HG02840 (cell line): ENCODE results near the gene DCLRE1C.
A peak's percentile ranks its signal among the peaks of the same experiment; 100 is the strongest.
"Not testable (repeated sequence)": the region's sequence is repeated elsewhere in the genome, so short reads cannot be mapped to it uniquely, and the experiment has no call there.

Experiments used
- ATAC-seq: cut with Tn5 transposase; IDR thresholded peaks from one replicate; pipeline ENCODE4 v1.9.1; 2021; ENCODE audit warnings: mild to moderate bottlenecking, moderate library complexity, moderate number of reproducible peaks; ENCODE audit not compliant: unreplicated experiment, low FRiP score

DCLRE1C gene

DNA sequence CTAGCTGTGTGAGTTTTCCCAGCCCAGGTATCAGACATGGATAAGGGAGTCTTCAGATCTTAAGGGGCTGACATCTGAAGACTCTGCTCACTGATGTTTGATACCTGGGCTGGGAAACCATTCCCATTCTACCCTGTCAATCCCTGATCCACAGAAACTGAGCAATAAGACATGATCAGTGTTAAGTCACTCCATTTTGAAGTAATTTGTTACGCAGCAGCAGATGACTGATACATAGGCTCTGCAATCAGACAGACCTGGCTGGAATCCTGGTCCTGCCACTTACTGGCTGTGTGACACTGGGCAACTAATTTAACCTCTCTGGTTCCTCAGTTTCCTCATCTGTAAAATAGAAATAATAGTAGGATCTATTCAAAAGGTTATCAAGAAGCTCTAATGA lies 6.6 kb downstream of the DCLRE1C start:
- no peak for ATAC-seq

DNA sequence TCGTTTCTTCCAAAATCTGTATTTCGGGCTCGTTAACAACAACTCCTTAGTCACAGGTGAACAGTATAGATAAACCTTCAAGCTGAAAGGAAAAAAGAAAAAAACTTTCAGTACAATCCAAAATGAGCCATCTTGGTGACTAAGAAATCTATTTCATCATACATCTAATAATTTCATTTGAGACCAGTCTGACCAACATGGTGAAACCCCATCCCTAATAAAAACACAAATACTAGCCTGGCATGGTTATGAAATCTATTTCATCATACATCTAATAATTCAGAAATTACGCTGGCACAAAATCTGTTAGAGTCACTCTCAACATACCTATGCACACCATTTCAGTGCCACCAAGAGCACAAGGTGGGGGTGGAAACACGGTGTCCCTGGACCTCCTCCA lies 8.8 kb downstream of the DCLRE1C start:
- ATAC-seq, result no peak

DNA sequence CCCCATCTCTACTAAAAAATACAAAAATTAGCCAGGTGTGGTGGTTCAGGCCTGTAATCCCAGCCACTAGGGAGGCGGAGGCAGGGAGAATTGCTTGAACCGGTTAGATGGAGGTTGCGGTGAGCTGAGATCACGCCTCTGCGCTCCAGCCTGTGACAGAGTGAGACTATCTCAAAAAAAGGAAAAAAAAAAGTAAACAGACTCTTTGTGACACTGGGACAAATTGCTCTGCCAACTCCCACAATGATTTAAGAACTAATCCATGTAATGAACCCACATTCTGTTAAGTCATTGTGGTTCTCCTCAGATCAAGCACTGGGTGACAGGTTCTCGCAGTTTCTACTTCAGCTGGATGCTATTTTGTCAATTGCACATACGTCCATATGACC lies 11.0 kb downstream of the DCLRE1C start:
- not testable (repeated sequence) for ATAC-seq

DNA sequence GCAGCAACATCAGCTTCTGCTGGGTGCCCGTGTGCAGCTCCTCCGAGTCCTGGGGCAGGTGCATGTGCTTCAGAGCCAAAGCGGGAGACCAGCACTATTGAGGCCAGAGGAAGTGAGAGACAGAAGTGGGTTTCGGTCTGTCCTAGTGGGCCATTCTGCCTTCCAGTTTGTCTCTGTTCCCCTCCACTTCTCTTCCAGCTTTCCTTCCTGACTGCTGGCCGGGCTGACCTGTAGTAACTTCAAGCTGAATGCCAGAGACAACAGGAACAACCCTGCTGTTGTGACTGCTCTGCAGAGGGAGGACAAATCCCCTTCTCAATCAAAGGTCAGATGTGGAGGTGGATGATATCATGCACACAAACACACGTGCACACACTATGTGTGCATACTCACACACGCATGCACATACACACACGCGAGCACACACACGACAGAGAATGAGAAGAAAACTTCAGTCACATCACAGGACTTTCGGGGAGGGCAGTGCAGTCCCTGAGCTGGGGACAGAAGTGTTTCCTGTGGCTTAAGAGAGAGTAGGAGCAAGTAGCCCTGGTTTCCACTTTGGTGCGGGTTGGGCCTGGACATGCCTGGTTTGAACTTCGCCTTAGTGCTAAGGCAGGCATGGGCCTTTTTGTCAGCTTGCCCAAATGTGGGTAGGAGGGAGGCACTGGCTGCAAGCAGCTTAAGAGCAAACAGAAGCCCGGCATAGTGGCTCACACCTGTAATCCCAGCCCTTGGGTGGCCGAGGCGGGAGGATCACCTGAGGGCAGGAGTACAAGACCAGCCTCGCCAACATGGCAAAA lies 11.5 kb downstream of the DCLRE1C start:
- peak; percentile 83 for ATAC-seq

DNA sequence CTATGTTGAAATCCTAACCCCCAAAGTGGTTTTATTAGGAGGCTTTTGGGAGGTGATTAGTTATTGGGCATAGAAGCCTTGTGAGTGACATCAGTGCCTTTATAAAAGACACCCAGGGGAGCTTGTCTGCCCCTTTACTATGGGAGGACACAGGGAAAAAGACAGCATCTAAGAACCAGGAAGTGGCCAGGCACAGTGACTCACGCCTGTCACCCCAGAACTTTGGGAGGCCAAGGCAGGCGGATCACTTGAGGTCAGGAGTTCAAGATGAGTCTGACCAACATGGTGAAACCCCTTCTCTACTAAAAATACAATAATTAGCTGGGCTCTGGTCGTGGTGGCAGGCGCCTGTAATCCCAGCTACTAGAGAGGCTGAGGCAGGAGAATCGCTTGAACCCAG lies 14.9 kb downstream of the DCLRE1C start:
- not testable (repeated sequence) for ATAC-seq

DNA sequence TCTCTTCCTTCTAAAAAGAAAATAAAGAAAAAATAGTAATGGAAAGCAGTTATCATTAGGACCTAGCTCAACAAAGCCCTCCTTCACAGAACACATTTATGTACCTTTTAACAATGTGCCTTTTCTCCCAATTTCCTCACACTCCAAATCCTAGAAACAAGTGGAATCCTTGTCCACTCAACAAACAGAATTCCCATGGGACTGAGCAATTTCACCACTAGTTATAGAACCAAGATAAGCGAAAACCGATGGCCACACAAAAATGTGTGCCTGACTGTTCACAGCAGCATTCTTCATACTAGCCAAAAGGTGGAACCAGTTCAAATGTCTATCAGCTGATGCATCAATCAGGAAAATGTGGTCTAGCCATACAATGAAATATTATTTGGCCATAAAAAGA lies 17.3 kb downstream of the DCLRE1C start:
- no peak for ATAC-seq

DNA sequence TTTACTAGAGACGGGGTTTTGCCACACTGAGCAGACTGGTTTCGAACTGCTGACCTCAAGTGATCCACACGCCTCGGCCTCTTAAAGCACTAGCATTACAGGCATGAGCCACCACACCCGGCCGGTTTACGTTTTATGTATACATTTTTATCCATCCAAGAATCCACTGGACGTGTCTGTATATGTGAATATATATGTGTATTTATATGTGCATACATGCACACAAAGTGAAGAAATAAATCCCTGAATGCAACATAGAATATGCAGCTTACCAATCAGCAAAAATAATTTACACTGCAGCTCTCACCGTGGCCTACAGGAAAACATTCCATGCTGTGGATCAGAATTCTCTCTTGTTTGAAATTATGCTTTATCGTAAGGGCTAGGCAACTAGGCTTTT lies 23.3 kb downstream of the DCLRE1C start:
- ATAC-seq, result no peak

DNA sequence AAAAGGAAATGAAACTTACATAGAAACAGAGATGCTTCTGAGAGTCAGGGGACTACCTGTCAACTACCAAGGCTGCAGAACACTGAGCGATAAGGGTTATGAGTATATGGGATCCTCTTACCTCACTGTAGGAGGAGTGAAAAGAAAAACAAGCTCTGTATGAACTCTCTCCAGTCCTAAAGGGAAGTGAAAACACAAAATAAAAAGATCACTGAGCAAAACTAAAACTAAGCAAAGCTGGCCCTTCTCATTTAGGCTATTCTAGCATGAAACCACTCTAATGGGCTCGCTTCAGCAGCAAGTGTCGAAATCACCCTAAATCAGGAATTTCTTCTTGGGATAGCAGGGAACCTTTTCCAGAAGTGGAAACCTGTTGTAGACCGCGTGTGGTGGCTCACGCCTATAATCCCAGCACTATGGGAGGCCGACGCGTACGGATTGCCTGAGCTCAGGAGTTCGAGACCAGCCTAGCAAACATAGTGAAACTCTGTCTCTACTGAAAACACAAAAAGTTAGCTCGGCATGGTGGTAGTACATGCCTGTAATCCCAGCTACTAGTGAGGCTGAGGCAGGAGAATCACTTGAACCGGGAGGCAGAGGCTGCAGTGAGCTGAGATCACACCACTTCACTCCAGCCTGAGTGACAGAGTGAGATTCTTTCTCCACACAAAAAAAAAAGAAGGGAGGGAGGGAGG lies 27.0 kb downstream of the DCLRE1C start:
- peak; percentile 90 for ATAC-seq

DNA sequence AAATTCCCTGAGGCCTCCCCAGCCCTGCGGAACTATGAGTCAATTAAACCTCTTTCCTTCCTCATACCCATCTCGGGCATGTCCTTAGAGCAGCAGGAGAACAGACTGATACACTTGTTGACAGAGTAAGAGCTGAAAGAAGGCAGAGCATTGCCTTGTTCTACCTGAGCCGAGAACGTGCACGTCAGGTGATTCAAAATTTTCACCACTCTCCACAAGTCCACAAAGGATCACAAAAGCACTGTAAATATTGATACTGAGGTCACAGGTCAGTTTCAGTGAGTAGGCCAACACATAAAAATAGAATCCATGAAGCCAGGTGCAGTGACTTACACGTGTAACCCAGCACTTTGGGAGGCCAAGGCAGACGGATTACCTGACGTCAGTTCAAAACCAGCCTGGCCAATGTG lies 27.8 kb downstream of the DCLRE1C start:
- peak; percentile 19 for ATAC-seq

DNA sequence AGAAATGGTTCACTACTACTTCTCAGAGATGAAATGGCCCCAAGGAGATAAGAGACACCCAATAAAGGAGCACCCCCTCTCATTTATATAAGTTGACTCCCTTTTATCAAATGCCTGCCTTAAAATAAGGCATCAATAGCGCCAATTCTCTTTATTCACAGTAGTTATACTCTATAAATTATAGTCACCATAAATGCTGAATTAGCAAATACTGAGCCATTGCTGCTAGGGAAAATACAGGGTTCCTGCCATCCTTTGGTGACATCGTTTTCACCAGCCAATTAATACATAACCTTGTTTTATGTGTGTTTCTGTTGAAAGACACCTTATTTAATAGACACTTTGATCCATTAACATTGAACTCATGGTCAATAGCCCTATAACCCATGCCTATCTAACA lies 28.6 kb downstream of the DCLRE1C start:
- ATAC-seq, result no peak

DNA sequence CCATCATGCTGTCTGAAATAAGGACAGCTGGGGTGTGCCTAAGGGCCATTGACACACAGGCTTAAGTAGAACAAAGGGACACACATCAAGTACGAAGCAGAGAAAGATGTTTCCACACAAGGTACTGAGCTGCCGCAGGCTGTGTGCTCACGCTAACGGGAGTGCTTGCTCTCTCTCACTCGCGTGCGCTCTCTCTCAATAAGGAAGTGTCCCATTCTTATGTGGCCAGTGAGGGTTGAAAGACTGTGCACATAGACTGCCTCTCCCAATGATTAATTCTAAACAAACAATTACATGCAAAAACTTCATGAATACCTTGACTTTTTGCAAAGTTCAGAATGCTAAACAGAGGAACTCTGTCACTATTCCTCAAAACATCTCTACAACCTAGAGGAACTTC lies 29.9 kb downstream of the DCLRE1C start:
- no peak for ATAC-seq

DNA sequence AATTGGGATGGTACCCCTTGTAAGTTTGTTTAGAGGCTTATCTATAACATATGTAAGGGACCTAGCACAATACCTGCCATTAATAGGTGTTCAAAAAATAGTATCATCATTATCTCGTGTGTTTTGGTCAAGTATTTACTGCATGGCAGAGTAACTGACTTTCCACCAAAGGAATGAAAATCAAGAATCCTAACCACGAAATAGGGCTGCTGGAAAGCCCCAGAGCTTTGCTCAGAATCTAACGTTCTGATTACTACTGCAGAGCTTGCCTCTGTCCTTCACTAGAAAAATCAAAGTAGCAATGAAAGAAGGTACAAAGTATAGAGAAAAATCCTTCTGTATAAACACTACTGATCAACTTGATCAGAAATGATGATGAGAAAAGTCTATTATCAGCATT lies 34.9 kb downstream of the DCLRE1C start:
- no peak for ATAC-seq

DNA sequence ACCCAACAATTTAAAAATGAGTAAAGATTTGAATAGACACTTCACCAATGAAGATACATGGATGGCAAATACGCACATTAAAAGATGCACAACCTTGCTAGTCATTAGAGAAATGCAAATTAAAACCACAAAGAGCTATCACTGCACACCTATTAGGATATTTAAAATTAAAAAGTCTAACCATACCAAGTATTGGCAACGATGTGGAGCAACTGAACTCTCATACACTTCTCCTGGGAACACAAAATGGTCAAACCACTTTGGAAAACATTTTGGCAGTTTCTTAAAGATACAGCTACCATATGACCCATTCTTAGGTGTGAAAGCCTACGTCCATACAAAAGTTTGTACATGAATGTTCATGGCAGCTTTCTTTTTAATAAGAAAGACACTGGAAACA lies 36.1 kb downstream of the DCLRE1C start:
- ATAC-seq, result no peak

DNA sequence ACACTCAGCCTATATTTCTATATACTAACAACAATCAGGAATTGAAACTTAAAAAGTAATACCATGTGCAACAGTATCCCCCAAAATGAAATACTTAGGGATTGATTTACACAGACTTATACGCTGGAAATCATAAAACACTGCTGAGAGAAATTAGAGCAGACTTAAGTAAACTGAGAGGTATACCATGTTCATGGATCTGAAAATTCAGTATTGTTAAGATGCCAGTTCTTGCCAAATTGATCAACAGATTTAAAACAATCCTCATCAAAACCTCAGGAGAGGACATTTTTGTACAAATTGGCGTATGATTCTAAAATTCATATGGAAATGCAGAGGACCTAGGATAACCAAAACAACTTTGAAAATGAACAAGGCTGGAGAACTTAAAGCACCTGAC lies 37.3 kb downstream of the DCLRE1C start:
- ATAC-seq, result no peak

DNA sequence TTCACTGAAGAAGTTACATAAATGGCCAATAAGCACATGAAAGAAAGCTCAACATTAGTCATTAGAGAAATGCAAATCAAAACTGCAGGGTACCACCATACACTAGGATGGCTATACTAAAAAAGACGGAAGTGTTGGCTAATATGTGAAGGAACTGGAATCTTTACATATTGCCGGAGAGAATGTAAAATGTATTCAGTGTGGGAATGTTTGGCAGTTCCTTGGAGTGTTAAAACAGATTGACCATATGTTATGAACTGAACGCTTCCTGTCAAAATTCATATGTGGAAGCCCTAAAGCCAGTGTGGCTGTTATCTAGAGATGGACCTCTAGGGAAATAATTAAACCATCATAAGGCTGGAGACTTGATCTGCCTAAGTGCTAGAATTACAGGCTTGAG lies 42.1 kb downstream of the DCLRE1C start:
- ATAC-seq, result no peak

DNA sequence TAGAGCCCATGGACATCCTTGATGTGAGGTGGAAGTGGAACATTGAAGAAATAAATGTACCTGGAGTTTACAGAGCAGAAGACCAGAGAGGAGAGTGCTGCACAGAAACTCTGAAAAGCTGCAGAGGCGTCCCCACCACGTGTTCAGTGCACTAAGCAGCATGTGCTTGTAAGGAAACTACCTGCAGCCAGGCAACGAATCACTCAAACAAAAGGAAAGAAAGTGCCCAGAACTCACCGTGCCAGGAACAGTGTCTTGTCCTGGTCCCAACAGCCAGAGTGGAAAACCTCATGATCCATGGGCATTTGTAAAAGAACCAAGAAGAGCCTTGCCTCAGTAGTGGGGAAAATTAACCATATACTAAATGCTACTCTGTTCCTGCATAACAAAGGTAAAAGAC lies 42.9 kb downstream of the DCLRE1C start:
- no peak for ATAC-seq

DNA sequence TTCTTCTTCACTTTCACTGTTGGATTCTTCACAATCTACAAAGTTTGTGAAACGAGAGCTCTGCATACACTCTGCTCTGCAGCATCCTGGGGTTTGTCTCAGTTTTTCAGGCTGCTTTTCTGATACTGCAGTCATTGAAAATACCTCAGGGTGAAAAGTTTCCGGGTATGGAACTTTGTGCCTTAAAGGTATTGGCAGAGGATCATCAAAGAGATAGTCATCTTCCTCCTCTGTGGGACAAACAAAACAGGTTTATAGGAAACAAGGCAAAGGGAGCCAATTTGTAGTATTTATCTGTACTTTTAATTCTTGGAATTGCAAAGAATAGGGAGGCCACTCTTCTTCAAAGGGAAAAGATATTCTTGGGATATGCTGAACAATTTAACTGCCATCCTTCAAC lies 44.8 kb downstream of the DCLRE1C start:
- ATAC-seq, result no peak

DNA sequence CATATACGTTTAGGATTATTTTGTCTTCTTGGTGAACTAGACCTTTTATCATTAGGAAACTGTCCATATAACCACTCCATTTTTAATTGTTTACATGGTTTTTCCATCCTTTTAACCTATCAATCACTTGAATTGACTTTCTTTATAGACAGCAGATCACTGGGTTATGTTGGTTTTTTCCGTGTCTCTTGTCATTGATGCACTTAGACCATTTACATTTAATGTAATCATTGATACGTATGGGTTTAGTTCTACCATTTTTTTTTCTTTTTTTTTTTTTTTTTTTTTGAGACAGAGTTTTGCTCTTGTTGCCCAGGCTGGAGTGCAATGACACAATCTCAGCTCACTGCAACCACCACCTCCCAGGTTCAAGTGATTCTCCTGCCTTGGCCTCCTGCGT lies 46.3 kb downstream of the DCLRE1C start:
- ATAC-seq, result not testable (repeated sequence)

DNA sequence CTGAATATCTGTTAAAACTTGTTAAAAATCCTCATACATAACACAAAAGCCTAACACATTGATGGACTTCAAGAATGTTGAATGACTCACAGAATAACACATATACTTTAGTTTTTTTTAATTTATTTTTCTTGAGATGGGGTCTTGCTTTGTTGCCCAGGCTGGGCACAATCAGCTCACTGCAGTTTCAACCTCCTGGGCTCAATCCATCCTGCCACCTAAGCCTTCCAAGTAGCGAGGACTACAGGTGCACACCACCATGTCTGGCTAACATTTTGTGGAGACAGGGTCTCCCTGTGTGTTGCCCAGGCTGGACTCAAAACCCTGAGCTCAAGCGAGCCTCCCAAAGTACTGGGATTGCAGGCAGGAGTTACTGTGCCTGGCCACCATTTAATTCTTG lies 47.1 kb downstream of the DCLRE1C start:
- ATAC-seq, result no peak

DNA sequence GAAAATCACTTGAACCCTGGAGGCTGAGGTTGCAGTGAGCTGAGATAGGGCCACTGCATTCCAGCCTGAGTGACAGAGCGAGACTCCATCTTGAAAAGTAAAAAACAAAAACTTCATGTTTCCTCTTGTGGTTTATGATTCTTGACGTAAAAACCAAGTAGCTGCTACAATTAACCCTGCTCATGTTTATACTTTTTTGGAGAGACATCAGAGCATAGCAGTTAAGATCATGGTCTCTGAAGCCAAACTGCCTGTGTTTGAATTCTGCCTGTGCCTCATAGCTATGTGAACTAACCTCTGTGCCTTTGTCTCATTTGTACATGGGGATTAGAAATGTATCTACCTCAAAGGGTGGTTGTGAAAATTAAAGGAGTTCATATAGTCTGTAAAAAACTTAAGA lies 48.0 kb downstream of the DCLRE1C start:
- ATAC-seq, result no peak

DNA sequence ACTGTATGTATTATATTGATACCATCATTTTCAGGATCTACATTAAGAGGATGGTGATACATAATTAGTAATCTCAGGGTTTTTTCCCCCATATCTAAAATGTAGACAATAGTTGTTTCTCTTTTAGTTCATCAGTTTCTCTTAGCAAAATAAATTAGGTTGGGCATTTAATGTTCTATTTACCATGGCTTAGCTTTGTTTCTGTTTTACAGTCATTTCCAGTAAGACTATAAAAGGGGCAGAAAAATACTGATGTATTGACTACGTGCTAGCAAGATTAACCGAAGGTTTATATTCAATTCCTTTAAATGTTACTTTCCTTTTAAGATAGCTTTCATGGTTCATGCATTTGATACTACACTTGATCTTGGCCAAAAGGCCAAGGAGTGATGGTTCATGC lies 49.0 kb downstream of the DCLRE1C start:
- ATAC-seq, result no peak

DNA sequence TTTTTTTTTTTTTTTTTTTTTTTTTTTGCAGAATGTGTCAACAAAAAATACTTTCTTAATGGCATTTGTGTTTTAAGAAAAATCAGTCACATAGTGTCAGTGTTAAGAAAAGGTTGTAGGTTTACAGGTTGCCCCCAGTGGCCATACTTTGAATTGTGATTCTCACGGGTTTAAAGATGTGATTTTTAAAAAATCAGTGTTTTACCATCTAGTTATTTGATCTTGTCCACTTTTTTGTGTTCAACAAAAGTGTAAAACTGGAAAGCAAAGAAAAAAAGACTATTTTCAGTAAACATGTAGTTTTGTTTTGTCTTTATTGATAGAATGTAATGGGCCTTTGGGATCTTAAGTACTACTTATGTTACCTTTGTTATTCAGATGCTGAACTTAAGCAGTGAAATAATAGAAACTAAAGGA lies 49.6 kb downstream of the DCLRE1C start:
- no peak for ATAC-seq
